Measurements from ENCODE around the gene ITIH1.
A peak's percentile ranks its signal among the peaks of the same experiment; 100 is the strongest.

Gene ITIH1, protein sequence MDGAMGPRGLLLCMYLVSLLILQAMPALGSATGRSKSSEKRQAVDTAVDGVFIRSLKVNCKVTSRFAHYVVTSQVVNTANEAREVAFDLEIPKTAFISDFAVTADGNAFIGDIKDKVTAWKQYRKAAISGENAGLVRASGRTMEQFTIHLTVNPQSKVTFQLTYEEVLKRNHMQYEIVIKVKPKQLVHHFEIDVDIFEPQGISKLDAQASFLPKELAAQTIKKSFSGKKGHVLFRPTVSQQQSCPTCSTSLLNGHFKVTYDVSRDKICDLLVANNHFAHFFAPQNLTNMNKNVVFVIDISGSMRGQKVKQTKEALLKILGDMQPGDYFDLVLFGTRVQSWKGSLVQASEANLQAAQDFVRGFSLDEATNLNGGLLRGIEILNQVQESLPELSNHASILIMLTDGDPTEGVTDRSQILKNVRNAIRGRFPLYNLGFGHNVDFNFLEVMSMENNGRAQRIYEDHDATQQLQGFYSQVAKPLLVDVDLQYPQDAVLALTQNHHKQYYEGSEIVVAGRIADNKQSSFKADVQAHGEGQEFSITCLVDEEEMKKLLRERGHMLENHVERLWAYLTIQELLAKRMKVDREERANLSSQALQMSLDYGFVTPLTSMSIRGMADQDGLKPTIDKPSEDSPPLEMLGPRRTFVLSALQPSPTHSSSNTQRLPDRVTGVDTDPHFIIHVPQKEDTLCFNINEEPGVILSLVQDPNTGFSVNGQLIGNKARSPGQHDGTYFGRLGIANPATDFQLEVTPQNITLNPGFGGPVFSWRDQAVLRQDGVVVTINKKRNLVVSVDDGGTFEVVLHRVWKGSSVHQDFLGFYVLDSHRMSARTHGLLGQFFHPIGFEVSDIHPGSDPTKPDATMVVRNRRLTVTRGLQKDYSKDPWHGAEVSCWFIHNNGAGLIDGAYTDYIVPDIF

DNA sequence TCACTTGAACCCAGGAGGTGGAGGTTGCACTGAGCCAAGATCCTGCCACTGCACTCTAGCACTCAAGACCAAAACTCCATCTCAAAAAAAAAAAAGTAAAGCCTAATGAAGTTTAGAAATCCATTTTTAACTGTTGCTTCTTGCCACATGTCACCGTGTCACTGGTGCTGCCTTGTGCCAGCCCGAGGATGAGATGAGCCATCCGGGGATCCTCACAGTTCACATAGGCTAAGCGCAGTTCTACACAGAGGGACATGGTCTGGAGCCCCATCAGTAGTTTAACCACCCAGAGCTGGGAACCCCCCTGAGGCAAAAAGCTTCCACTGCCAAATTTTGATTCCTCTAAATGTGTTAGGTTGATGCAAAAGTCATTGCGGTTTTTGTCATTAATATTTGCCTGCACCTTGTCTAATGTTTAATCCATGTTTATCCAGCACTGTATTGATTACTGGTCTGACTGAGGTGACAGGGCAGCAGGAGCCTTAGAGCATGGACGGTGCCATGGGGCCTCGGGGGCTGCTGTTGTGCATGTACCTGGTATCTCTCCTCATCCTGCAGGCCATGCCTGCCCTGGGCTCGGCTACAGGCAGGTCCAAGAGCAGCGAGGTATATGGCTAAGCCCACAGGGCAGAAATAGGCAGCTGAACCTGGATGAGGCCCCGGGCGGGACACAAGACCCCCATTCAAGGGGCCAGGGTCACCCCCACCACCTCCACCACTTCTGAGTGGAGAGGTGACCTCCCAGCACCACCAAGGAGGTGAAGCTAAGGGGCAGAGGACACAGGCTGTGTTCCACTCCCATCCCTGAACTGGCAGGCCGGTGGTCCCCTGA lies at the start of gene ITIH1:
ITIH1 (plus strand) TSS at position 473 of the 832 bp plus-strand sequence; CDS start at position 490, 17 bp downstream.
- DNase-seq = no peak

DNA sequence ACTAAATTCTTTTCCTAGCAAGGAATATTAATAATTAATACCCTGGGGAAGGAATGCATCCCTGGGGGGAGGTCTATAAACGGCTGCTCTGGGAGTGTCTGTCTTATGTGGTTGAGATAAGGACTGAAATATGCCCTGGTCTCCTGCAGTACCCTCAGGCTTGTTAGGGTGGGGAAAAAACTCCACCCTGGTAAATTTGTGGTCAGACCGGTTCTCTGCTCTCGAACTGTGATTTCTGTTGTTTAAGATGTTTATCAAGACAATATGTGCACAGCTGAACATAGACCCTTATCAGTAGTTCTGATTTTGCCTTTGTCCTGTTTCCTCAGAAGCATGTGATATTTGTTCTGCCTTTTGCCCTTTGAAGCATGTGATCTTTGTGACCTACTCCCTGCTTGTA lies 48.6 kb upstream of the ITIH1 start:
- DNase-seq = peak; percentile 35

DNA sequence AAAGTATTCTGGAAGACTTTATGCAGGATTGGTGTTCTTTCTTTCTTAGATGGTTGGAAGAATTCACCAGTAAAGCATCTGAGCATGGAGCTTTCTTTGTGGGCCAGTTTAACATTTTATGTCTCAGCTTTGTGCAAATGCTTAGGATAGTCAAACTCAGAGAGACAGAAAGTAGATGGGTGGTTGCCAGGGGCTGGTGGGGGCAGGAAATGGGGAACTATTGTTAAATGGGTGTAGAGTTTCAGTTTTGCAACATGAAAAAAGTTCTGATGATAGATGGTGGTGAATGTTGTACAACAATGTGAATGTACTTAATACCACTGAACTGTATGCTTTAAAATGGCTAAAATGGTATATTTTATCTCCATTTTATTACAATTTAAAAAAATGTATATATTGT lies 46.7 kb upstream of the ITIH1 start:
- no peak for DNase-seq

DNA sequence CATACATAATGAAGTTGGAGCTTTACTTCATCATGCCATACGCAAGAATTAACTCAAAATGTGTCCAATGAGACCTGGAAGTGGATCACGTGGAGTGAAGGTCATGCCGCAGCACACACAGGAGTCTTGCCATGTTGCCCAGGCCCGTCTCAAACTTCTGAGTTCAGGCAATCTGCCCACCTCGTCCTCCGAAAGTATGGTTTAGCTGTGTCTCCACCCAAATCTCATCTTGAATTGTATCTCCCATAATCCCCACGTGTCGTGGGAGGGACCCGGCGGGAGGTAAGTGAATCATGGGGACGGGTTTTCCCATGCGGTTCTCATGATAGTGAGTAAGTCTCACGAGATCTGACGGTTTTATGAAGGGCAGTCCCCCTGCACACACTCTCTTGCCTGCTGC lies 45.8 kb upstream of the ITIH1 start:
- no peak for DNase-seq

DNA sequence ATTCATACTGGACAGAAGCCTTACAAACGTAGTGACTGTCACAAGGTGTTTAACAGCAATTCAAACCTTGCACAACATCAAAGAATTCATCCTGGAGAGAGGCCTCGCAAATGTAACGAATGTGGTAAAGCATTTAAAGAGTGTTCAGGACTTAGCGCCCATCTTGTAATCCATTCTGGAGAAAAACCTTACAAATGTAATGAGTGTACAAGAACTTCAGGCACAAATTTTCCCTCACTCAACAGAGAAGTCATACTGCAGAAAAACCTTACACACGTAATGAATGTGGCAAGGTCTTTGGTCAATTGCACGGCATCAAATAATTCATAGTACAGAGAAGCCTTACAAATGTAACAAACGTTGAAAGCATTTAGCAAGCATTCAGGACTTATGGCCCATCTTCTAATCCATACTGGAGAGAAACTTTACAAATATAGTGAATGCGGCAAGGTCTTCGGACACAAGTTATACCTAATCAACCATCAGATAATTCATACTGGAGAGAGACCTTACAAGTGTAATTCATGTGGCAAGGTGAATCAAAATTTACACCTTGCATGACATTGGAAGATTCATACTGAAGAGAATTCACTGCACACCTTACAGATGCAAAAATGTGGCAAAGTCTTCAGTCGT lies 44.0 kb upstream of the ITIH1 start:
- DNase-seq = no peak

DNA sequence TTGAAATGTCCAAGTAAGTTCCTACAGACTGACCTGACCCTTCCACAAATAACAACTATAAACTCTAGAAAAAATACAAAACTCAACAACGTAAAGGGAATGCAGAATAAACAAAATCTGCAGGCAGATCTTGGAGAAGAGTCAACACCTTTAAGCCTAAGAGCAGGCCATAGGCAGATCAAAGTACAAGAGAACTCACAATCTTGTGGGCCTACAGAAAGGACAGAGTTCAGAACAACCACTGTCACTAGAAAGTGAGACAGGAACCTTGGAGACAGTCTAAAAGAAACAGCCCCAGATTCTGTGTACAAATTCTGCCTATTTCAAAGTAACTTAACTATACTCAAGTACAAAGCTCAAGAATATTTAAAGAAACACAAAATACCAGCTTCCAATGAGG lies 37.7 kb upstream of the ITIH1 start:
- DNase-seq = no peak

DNA sequence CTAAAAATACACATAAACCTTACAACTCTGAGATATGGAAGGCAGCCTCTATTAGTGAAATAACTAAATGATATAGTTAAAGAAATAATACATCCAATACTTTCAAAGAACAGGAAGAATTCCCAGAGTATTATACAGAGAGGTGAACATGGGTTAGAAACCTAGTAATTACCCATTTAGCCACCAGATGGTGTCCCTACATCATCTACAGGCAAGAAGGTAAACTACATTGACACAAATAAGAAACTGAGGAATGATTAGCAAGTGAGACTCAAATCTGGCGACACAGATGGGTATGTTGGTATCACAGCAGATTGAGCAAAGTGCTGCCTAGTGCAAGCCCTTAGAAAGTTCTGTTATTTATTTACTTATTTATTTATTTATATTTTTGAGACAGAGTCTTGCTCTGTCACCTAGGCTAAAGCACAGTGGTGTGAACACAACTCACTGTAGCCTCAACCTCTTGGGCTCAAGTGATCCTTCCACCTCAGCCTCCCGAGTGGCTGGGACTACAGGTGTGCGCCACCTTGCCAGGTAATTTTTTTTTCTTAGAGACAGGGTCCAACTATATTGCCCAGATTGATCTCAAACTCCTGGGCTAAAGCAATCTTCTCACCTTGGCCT lies 34.9 kb upstream of the ITIH1 start:
- DNase-seq = peak; percentile 55

DNA sequence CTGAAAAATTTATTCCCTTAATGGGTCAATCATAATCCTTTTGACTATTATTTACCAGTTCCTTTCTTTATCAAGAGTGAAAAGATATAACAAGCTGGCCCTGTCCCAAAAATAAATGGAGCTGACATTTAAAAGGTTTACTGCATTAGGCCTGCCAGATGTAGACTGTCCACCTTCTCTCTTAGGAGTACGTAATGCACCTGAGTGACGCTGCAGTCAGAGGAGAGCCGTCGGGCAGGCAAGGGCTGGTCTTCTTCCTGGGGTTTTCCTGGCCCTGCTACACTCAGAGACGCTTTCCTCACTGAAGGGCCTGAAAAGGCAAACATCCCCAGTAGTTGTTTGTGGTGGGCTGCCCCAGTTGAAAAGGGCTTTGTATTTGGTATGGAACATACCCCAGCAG lies 34.2 kb upstream of the ITIH1 start:
- DNase-seq = no peak

DNA sequence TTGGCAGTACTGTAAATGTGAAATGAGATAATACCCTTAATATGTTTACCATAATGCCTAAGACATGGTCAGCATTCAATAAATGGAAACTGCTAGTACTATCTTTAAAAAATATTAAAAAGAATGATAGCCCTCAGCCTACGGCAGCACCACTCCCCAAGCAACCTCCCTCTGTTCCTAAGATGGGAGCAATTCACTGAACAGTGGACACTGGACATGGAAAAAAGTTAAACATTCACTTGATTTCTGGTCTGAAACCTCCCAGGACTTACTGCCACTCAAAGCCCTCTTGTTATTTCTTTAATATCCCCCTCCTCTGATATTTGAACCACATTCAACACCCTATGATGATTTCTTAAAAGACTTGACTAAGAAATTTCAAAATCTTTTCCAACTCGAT lies 33.7 kb upstream of the ITIH1 start:
- no peak for DNase-seq

DNA sequence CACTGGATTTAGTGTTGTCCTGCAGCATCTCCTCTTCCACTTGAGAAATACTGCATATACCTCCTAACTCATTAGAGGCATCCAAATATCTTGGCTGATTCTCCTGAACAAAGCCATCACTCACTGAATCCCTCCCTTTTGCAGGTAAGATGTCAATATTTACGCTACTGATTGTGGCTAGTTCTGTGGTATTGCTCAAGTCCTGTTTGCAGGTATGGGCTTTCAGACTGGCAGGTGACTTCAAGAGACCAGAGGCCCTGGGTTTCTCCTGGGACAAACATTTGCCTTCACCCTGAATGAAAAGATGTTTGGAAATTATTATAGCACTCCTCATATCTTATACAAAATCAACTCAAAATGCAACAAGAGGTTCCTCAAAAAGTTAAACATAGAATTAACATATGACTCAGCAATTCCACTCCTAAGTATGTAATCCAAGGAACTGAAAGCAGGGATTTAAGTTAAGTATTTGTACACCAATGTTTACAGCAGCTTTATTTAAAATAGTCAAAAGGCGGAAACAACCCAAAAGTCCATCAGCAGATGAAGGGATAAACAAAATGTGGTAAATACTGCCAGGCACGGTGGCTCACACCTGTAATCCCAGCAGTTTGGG lies 25.2 kb upstream of the ITIH1 start:
- no peak for DNase-seq

DNA sequence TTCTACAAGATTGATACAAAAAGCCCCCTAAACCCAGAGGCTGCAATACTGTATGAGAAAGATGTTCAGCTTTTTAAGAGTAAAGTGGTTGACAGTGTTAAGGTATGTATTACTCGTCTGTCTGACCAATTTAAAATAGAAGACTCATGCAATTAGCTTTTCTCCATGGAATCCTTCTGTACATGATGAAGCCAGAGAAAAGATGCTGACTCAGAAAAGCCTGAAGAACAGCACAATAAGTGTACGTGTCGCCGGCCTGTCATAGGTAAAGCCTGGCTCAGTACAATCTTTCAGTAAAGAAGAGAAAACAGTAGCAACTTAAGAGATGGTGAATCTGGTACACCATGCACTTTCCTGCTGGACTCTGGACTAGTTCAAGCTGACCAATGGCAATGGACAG lies 23.0 kb upstream of the ITIH1 start:
- no peak for DNase-seq

DNA sequence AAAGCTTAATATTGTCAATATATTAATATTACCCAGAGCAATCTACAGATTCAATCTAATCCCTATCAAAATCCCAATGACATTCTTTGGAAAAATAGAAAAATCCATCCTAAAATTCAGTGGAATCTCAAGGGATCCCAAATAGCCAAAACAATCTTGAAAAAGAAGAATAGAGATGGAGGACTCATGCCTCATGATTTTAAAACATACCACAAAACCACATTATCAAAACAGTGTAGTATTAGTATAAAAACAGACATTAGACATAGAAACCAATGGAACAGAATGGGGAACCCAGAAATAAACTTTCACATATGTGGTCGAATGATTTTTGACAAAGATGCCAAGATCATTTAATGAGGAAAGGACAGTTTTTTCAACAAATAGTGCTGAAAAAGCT lies 21.3 kb upstream of the ITIH1 start:
- DNase-seq = no peak

DNA sequence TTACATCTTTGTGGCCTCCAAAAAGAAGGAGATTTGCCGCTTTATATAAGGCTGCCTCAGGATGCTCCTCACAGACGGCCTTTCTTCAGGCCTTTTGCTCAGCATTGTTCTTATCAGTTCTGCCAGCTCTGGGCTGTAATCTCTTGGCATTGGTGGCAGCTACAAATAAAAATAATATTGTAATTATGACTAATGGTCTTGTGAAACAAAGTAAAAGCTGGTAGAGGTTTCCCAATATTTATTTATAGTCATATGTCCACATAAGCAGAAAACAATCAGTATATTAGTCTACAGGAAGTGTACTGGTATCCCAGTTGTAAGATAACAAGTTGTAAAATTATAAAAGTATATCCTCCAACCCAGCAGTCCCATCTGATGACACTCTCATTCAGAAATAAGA lies 13.9 kb upstream of the ITIH1 start:
- DNase-seq = peak; percentile 84

DNA sequence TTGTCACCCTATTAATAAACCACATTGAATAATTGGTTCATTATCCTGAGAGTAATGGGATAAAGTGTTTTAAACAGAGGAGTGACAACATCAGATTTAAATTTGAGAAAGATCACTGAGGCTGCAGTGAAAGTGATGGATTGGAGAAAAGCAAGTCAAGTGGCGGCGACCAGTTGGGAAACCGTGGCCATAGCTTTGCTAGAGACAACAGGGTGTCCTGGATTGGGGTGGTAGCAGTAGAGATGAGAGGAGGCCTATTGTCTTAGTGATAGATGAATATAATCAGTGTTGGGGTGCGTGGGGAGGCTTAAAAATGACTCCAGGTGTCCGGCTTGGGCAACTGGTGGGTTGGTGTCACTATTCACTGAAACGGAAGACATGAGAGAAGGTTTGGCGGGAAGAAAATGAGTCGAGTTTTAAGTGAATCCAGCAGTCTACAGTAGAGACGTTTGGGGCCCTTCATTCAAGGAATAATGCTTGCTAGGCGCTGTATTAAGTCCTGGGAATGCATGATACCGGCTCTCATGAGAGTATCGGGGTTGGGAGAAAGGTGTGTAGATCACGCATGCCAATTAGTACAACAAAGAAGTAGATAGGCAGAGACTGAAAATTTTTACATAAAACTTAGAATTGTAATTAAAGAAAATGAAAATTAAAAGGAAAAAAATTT lies 7.5 kb upstream of the ITIH1 start:
- peak; percentile 44 for DNase-seq

DNA sequence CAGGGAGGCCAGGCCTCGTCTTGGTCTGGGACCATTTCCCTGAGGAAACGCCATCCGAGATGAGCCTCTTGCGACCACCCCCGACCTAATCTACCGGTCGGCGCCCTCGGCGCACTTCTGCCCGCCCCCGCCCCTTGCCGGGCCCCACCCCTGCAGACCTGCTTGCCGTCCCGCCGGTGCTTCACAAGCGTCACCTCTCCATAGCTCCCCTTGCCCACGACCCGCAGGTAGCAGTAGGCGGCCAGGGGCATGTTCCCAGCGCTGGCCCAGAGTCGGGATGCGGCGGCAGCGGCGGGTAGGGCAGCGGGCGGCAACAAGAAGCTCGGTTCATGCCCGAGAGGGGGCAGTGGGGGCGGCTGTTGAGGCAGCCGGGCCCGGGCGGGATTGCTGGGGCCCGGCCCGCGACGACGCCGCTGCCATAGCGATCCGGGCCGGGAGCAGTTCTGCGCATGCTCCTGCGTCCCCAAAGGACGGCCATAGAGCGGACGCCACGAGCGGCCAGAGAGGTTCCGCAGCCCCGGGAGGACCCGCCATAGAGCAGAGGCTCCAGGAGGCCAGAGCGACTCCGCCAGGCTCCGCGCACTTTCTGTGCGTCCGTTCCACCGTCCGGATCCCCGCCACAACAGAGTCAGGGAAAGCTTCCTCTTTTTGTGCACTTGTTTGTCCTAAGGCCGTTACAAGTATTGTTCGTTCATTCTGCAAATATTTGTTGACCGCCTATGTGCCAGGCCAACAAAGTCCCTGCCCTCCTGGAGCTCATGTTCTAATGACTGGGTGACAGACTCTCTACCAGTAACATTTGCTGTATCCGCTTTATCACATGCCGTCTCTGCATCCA lies 6.7 kb upstream of the ITIH1 start, which contains the start of gene NEK4:
NEK4 (minus strand) TSS at position 445 of the 838 bp plus-strand sequence; CDS start at position 251, 194 bp downstream.
- DNase-seq = peak; percentile 93

DNA sequence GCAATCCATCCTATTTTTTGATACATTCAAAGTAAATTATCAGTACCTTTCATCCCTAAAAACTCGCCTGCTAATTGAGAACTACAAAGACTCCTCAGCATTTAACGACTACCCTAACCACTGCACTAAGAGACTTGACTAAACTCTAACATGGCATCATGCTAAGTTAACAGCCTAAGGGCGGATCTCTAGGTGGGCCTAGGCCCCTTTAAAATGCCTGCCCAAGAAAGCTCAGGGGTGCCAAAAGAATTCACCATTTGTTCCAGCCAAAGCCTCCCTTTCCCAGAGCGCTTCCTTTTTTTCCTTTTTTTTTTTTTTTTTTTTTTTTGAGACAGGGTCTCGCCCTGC lies 6.1 kb upstream of the ITIH1 start:
- no peak for DNase-seq

DNA sequence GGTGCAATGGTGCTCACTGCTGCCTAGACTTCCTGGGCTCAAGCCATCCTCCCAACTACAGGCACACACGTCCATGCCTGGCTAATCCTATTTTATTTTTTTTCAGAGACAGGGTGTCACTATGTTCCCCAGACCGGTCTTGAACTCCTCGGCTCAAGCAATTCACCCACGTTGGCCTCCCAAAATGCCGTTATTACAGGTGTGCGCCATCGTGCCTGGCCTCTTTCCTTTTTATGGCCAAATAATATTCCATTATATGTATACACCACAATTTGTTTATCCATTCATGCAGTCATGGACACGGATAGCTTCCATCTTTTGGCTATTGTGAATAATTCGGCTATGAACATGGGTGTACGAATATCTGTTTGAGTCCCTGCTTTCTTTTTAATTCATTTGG lies 5.7 kb upstream of the ITIH1 start:
- DNase-seq = no peak

DNA sequence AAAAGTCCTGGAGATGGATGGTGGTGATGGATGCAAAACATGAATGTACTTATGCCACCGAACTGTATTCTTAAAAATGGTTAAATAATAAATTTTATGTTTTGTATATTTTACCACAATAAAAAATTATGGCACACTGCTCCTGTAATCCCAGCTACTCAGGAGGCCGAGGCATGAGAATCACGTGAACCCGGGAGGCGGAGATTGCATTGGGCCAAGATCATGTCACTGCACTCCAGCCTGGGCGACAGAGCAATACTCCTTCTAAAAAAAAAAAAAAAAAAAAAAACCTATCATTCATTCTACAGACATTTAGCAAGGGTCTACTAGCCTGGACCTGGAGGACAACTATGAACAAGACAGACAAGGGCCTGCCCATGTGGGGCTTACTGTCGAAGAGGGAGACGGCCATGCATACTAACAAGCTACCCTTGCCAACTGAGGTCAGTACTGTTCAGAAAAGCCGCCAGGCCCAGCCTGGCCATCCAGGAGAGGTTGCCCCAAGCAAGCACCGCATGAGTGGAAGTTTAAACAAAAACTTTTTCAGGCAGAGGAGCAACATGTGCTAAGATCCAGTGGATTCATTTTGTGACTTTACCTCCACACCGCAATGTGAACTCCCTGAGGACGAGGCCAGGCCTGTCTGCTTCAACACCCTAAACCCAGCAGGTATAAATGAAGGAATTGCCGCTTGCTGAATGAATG lies 3.9 kb upstream of the ITIH1 start:
- DNase-seq = no peak

DNA sequence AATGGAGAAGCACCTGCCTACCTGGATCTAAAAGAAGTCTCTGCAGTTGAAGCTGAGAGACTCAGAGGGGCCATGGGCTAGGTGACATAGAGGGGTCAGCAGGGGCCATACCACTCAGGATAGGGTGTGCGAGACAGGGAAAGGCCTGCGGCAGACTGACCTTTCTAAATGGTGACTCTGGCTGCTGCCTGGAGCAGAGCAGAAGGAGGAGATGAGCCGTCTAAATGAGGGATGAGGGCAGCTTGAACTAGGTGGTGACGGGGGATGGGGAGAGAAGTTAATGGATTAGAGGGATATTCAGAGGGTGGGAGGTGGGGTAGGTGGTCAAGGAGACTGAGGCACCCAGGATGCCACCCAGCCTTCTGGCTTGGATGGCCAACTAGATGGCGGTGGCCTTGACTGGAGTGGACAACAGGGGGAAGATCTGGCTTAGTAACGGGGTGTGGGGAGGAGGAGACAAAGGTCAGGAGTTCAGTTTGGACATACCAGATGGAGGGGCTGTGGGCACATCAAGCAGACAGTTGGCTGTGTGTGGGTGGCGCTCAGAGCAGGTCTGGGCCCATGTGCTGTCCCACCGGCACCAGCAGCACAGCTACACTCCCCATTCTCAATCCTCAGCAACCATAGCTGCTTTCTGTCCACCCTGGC lies 3.2 kb upstream of the ITIH1 start:
- DNase-seq = no peak

All from hematopoietic multipotent progenitor cell treated with erythropoietin and hydrocortisone succinate and interleukin-3 and kit ligand, for 8 days (in vitro differentiated cells).